Ishikawa (cell line): Measurements from ENCODE around the gene AQR.
A peak's percentile ranks its signal among the peaks of the same experiment; 100 is the strongest.

Experiments
- CEBPB ChIP-seq: IDR thresholded peaks from 2 replicates; pipeline ENCODE4 v1.6.1; 2012
- CREB1 ChIP-seq: IDR thresholded peaks from 2 replicates; pipeline ENCODE4 v1.6.1; 2012; ENCODE audit warnings: low read depth
- EGR1 ChIP-seq: IDR thresholded peaks from 2 replicates; pipeline ENCODE4 v1.6.1; 2012
- EP300 ChIP-seq: IDR thresholded peaks from 2 replicates; pipeline ENCODE4 v1.6.1; 2012; ENCODE audit warnings: borderline replicate concordance
- FOXM1 ChIP-seq: IDR thresholded peaks from 2 replicates; pipeline ENCODE4 v1.6.1; 2012; ENCODE audit warnings: low read depth, borderline replicate concordance
- MAX ChIP-seq: IDR thresholded peaks from 2 replicates; pipeline ENCODE4 v1.6.1; 2012
- NFIC ChIP-seq: IDR thresholded peaks from 2 replicates; pipeline ENCODE4 v1.6.1; 2012
- RAD21 ChIP-seq: IDR thresholded peaks from 2 replicates; pipeline ENCODE4 v1.6.1; 2012; ENCODE audit warnings: low read depth
- TAF1 ChIP-seq: IDR thresholded peaks from 2 replicates; pipeline ENCODE4 v1.6.1; 2012; ENCODE audit warnings: low read depth, mild to moderate bottlenecking
- TCF12 ChIP-seq: IDR thresholded peaks from 2 replicates; pipeline ENCODE4 v1.6.1; 2012; ENCODE audit warnings: low read depth
- TEAD4 ChIP-seq: IDR thresholded peaks from 2 replicates; pipeline ENCODE4 v1.6.1; 2012
- YY1 ChIP-seq: IDR thresholded peaks from 2 replicates; pipeline ENCODE4 v1.6.1; 2012; ENCODE audit warnings: low read depth
- ZBTB7A ChIP-seq: IDR thresholded peaks from 2 replicates; pipeline ENCODE4 v1.6.1; 2012; ENCODE audit warnings: low read depth
- TF ChIP-seq, protein P1 (sequence below): IDR thresholded peaks from 2 replicates; pipeline ENCODE4 v1.6.1; 2012; ENCODE audit warnings: low read depth, mild to moderate bottlenecking
- TF ChIP-seq, protein P2 (sequence below): IDR thresholded peaks from 2 replicates; pipeline ENCODE4 v1.6.1; 2012

AQR gene

DNA sequence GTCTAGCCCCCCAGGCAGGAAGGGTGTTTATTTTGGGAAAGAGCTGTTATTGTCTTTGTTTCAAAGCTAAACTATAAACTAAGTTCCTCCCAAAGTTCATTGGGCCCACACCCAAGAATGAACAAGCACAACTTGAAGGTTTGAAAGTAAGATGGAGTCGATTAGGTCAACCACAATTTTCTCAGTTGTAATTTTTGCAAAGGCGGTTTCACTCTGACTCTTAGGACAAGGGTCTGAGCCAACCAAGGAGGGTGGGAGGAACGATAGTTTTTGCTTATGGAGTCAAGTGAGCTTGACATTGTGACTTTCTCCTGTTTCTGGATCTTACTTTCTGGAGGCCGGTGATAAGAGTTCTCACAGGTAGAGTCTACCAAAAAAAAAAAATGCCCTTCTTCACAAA, 24.3 kb upstream of the AQR start:
- TF ChIP-seq ZBTB7A (no peak), TEAD4 (no peak), EGR1 (no peak), YY1 (no peak), TCF12 (no peak), RAD21 (no peak), FOXM1 (no peak), CEBPB (no peak), NFIC (no peak), CREB1 (no peak), MAX (no peak), EP300 (no peak), TAF1 (no peak)
- TF ChIP-seq, protein P1, sequence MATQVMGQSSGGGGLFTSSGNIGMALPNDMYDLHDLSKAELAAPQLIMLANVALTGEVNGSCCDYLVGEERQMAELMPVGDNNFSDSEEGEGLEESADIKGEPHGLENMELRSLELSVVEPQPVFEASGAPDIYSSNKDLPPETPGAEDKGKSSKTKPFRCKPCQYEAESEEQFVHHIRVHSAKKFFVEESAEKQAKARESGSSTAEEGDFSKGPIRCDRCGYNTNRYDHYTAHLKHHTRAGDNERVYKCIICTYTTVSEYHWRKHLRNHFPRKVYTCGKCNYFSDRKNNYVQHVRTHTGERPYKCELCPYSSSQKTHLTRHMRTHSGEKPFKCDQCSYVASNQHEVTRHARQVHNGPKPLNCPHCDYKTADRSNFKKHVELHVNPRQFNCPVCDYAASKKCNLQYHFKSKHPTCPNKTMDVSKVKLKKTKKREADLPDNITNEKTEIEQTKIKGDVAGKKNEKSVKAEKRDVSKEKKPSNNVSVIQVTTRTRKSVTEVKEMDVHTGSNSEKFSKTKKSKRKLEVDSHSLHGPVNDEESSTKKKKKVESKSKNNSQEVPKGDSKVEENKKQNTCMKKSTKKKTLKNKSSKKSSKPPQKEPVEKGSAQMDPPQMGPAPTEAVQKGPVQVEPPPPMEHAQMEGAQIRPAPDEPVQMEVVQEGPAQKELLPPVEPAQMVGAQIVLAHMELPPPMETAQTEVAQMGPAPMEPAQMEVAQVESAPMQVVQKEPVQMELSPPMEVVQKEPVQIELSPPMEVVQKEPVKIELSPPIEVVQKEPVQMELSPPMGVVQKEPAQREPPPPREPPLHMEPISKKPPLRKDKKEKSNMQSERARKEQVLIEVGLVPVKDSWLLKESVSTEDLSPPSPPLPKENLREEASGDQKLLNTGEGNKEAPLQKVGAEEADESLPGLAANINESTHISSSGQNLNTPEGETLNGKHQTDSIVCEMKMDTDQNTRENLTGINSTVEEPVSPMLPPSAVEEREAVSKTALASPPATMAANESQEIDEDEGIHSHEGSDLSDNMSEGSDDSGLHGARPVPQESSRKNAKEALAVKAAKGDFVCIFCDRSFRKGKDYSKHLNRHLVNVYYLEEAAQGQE: no peak
- TF ChIP-seq, protein P2, sequence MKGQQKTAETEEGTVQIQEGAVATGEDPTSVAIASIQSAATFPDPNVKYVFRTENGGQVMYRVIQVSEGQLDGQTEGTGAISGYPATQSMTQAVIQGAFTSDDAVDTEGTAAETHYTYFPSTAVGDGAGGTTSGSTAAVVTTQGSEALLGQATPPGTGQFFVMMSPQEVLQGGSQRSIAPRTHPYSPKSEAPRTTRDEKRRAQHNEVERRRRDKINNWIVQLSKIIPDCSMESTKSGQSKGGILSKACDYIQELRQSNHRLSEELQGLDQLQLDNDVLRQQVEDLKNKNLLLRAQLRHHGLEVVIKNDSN: no peak

DNA sequence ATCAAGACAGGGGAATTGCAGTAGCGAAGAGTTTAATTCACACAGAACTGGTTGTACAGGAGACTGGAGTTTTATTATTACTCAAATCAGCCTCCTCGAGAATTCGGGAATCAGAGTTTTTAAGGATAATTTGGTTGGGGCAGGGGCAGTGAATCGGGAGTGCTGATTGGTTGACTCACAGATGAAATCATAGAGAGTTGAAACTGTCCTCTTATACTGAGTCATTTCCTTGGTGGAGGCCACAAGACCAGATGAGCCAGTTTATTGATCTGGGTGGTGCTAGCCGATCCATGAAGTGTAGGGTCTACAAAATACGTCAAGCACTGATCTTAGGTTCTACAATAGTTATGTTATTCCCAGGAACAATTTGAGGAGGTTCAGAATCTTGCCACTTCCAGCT, 23.9 kb upstream of the AQR start:
- TF ChIP-seq TAF1 (no peak), EGR1 (no peak), TCF12 (no peak), MAX (no peak), CEBPB (no peak), TEAD4 (no peak), ZBTB7A (no peak), YY1 (no peak), EP300 (no peak)
- TF ChIP-seq, protein P2: no peak

DNA sequence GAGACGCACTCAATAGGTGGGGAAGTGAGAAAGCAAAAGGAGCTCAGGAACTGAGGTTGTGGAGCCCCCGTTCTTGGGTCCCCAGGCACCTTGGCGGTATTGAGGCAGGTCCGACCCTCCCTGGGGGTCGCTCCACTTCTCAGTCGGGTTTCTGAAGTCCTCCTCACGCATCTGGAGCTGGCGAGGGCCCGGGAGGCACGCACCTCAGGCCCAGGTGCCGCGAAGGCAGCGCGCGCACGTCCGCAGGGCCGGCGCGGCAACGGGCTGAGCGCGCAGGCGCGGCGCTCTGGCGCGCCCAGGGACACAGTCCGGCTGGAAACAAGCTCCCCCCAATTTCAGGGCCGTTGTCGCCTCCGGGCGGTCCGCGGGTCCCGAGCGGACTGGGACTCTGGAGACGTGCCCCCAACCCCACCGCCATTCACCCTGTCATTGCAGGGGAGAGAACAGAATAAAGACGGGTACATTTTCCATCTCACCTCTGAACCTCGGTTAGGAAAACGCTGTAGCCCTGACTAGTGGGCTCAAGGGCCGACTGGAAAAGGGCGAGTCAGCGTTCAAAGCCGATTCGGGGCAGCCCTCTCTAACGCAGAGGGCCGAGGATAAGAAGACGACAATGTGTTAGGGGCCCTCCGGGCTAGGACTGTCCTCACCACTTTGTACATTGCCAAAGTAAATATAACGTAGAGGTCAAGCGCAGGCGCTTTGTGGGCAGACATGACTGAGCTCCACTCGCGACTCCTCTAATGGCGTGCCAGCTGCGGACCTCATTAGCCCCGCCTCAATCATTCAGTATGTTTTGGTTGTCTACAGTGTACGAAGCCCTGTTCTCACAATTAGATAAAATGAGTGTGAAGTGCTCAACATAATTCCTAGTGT, 18.7 kb upstream of the AQR start, which contains the start of gene ZNF770:
Gene ZNF770, minus strand, starts transcription at position 261 of the 876 bp plus-strand sequence. CDS start 4,853 bp downstream, outside the sequence.
- TF ChIP-seq CEBPB (no peak), EP300 (no peak), EGR1 (no peak), MAX (peak; percentile 84), CREB1 (no peak), ZBTB7A (peak; percentile 67; the same call in 1 of the 2 replicates), NFIC (no peak; the same call in 1 of the 2 replicates), TCF12 (no peak), TEAD4 (0 out of 2 replicates have a peak, but pooled peaks have one; percentile 7), FOXM1 (no peak), RAD21 (no peak), YY1 (peak; percentile 70), TAF1 (peak; percentile 97)
- TF ChIP-seq, protein P2: no peak; the same call in 1 of the 2 replicates
- TF ChIP-seq, protein P1: no peak

DNA sequence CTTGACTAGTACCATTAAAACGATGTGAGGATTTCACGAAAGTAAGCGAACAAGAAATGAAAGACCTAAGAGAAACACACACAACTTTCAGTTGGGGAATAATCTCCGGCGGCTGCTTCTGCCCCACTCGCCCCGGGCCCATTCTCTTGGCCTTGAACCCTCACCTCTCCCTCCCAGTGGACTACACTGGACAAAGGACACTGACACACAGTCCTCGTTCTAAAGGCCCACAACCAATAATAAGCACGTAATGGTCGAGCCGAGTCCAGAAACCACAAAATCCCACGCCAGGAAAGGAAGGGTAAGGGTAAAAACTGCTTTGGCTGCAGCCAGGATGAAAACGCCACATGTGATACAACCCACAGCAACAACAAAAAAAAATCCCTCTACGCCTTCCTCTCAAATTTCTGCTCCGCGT, 18.1 kb upstream of the AQR start:
- TF ChIP-seq, protein P1: no peak
- TF ChIP-seq RAD21 (no peak), TAF1 (no peak), FOXM1 (no peak), CEBPB (no peak), EGR1 (no peak), CREB1 (no peak), ZBTB7A (no peak), TCF12 (no peak), MAX (no peak), EP300 (no peak), TEAD4 (no peak), NFIC (no peak), YY1 (no peak)
- TF ChIP-seq, protein P2: no peak; the same call in 1 of the 2 replicates
